ENCODE measurements around the gene FAHD1.
A peak's percentile ranks its signal among the peaks of the same experiment; 100 is the strongest.

FAHD1 gene

GRCh38 chr16:1826691-1827573 lies at the start of gene FAHD1, which contains the start of gene HAGH:
Gene FAHD1 (plus strand): TSS chr16:1827206. CDS start chr16:1827239, 33 bp downstream.
Gene HAGH (minus strand): TSS chr16:1826825. CDS start chr16:1826787, 38 bp downstream.
- peak; percentile 84 to 86 for DNase-seq

DNA sequence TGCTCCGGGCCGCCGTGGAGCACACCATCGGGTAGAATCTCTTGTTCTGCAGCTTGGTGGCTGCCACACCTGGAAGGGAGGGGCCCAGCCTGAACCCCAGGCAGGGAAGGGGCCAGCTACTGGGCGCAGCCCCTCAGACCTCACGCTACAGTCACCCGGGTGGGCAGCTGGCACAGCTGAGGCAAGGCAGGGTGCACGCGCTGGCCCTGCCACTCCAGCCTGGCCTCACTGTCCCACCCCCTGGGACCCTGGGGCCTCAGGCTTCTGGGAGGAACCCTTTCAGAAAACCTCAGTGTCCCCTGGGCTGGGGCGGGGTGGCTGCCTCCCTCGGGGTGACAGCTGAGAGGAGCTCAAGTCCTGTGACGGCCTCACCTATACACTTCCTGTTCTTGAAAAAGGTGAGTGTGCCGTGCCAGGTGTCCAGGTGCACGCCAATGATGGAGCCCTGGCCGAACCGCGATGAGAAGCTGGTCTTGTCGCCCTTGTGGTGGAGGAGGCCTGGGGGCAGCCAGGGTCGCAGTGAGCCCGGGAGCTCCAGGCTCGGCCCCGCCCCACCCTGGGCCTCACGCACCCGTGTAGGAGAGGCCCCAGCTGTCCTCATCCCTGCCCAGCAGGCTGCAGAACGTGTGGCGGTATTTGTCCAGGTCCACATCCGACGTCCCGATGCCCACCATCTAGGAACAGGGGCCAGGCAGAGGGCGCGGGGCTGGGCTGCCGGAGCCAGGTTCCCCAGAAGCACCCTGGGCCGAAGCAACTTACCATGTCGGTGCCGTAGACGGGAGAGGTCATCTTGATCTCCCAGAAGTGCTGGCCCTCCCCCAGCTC lies 49.4 kb upstream of the FAHD1 start:
- DNase-seq, result no peak

DNA sequence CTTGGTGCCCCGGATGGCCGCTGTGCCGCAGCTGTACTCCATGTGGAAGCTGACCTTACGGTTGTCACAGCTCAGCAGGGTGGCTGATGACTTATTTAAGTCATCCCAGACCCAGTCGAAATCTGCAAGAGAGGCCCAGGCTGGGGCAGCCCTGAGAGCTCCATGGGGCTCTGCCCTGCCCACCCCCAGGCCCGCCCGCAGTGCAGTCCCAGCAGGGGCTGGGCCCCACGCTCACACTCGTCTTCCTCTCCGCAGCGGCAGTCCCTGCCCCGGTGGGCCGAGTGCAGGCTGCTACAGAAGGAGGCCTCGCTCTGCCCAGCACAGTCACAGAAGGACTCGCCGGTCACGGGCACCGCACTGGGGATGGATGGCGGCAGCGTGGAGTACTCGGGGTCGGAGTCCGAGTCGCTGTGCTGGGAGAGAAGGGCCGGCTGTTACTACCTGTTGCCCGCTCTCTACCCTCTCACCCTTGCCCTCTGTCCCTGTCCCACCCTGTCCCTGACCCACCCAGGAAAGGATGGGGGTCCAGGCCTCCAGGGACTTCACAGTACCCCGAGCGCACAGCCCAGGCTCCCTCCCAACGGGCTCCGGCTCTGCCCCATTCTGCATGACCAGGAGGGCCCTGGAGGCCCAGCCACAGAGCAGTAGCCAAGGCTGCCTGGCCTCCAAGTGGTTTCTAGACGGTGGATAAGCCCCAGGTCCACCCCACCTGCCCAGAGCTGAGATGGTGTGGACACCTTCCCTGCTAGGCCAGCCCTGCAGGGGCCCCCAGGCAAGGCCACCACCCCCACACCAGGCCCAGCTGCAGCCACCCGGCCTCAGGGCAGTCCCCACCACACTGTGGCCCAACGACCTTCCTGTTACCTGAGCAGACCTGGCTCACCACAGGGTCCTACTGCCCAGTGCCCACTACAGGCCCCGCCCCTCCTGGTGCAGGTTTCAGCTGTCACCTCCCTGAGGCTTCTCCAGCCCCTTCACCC lies 48.5 kb upstream of the FAHD1 start:
- no peak for DNase-seq

GRCh38 chr16:1779234-1779701 lies 47.7 kb upstream of the FAHD1 start:
- no peak for DNase-seq

GRCh38 chr16:1779741-1780676 lies 47.0 kb upstream of the FAHD1 start:
- DNase-seq, result no peak

DNA sequence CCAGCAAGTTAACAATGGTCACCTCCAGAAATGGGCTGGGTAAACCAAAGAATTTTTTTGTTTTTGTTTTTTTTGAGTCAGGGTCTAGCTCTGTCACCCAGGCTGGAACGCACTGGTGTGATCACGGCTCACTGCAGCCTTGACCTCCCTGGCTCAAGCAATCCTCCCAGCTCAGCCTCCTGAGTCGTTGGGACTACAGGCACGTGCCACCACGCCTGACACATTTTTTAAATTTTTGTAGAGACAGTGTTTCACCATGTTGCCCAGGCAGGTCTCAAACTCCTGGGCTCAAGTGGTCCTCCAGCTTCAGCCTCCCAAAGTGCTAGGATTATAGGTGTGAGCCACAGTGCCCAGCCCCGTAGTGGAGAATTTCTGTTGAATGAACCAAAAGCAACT lies 46.3 kb upstream of the FAHD1 start:
- no peak for DNase-seq

DNA sequence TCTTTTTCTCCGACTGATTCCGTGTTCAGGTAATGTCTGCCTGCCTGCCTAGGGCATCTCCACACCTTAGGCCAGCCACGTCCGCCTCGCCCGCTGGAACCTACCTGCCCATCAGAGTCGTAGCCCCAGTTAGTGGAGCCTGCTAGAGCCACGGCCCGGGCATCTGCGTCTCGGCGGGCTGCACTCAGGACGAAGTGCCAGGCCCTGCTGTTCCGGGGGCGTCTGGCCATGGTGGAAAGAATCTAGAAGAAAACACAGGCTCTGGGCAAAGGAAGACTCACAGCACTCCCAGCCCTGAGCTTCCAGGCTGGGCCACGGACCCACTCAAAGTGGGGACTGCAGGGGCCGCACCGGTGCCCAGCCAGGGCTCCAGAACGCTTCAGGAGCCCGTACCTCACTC lies 45.8 kb upstream of the FAHD1 start:
- no peak for DNase-seq

DNA sequence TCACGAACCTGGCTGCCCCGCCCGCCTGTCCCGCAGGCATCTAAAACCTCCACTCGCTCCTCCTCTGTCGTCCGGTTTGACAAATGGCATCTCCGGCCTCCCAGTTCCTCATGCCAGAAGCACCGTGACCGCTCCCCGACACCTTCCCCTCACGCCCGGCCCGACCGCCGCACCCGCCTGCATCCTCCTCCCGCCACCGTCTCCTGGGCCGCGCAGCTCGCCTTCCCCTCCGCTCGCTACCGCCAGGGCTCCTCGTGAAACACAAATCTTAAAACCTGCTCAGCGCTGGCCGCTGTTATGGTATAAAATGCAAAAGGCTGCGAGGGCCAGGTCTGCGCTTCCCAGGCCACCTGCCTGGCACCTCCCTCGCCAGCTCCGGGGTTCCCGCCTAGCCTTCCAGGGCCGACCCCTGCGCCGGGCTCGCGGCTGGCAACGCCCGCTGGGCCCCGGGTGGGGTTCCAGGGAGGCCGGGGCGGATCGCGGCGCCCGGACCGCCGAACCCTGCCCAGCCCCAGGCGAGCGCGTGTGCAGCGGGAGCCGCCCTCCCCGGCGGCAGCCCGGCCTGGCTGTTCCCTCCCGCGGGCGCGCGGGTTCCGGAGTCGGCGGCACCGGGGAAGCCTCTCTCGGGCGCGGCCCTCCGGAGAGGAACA lies 45.1 kb upstream of the FAHD1 start:
- DNase-seq, result no peak

DNA sequence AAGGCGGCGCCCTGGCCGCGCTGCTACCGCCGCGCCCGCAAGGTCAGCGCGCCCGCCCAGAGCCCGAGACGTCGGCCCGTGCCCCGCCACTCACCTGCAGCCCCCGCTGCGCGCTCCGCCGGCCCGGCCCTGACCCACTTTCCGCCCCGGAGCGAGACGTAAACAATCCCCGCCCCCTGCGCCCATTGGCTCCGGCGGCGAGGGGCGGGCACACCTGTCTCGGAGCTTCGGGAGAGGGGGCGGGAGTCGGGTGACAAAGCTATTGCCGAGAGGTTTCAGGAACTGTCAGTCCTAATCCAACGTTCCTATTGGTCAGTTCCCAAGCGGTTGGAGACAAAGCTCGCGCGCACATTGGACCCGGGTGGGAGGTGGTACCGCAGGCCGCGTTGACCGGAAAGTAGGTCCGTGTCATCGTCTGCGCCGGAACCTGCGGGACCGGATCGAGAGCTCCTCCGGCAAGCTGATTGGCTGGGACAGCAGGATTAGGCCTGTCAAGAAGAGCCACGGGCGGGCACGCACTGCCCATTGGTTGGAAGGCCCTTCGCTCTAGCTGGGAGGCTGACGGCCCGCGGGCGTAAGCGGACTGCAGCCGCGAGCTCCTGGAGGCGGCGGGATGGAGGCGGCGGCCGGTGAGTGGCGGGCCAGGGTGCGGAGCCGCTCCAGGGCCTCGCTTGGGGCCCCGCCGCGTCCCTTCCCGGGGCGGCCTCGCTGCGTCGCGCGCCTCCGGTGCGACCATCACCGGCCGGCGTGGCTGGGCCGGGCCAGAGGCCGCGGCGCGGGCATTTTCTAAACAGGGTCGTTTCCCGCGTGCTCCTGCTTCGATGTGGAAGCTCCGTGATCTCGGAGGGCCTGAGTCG lies 44.4 kb upstream of the FAHD1 start, which contains the start of the genes NUBP2 and SPSB3:
NUBP2 (plus strand) TSS at position 553 of the 857 bp plus-strand sequence; CDS start at position 614, 61 bp downstream.
SPSB3 (minus strand) TSS at position 164 of the 857 bp plus-strand sequence. CDS start 1,088 bp downstream, outside the sequence.
- DNase-seq, result peak; percentile 95

DNA sequence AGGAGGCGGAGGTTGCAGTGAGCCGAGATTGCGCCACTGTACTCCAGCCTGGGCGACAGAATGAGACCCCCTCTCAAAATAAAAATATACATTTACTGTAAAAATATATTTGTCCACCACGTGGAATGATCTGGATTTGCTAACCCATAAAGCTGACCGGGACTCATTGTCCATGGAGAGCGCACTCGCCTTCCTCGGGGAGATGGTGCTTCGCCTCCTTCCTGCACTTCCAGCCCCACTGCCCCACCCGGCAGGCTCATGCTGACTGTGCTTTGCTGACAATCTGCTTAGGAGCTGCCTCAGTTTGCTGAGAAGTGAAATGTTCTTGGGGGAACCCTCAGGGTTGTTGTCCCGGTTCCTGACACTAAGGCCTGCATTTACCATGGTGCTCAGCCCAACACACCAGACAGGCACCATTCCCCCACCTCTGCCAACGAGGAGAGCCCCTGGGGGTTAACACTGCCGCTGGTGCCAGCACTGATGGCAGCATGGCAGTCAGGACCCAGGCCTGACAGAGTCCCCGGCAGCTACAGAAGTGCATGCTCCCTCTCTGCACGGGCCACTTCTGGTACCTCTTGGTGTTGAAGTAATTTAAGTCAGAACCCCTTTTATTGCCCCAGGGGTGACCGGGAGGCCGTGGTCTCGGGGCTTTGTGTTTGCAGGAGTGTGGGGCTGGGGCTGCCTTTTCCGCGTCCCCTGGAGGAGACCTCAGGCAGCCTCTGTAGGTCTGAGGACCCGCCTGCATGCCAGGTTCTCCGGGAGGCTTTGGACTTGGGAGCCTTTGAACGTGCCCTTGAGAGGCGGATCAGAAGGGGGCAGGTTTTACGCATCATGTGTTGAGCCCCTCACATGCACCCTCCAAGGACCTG lies 41.8 kb upstream of the FAHD1 start:
- DNase-seq, result no peak

GRCh38 chr16:1785846-1786170 lies 41.2 kb upstream of the FAHD1 start:
- no peak for DNase-seq

- DNase-seq, result no peak
These were observed 40.6 kb upstream of the FAHD1 start for GRCh38 chr16:1786242-1787055.

GRCh38 chr16:1787056-1787321 lies 40.0 kb upstream of the FAHD1 start:
- no peak for DNase-seq

GRCh38 chr16:1787322-1788094 lies 39.5 kb upstream of the FAHD1 start:
- no peak for DNase-seq

DNA sequence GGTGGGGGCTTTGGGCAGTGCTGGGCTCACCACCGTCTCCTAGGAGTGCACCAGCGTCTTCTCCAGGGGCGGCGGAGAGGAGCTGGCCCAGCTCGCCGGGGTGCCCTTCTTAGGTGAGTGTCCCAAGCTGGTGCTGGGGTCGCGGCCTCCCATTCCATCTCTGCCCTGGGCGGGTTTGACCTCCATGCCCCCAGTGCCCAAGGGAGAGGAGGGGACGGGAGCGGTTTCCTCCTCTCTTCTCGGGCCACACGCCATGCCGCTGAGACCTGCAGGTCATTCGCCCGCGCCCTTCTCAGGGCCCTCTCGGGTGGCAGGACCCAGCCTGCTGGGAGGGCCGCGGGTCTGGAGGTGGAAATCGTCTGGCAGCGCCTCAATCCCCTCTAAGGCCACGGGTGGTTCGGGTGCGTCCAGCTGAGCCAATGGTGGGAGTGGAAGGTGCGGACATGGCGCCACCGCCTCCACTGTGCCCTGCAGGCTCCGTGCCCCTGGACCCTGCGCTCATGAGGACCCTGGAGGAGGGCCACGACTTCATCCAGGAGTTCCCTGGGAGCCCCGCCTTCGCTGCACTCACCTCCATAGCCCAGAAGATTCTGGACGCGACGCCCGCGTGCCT lies 38.8 kb upstream of the FAHD1 start:
- no peak for DNase-seq

DNA sequence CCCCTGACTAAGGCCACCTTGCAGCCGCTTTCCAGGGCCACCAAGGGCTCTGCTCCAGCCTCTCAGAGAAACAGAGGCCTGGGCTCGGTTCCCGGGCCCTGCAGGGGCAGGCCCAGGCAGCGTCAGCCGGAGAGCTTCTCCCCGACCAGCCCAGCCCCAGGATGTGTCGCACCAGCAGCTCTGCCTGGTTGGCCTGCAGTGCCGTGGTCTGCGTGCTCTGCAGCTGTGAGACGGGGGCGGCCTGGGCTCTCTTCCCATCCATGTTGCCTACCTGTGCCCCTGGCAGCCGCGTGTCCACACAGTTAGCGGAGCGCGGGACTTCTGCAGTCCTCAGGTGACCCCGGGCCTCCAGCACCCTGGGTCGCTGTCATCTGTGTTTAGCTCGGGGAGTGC lies 38.3 kb upstream of the FAHD1 start:
- no peak for DNase-seq

GRCh38 chr16:1789643-1790045 lies 37.4 kb upstream of the FAHD1 start:
- no peak for DNase-seq
